Stimulated activated CD4-positive, alpha-beta T cell treated with anti-CD3 and anti-CD28 coated beads, Interleukin-1b, Interleukin-23, amount 100 ng/mL, for 24 hours (primary cell): Measurements from ENCODE around the gene MYH13.

ENCODE experiments used
- DNase-seq, 4 experiments: peaks; one replicate each; pipeline ENCODE4 v3.0.0-alpha.2; 2020; ENCODE audit warnings: low read depth in 4 of 4, low spot score in 1 of 4

MYH13 gene

GRCh38 chr17:10261098-10261497, 111.7 kb downstream of the MYH13 start:
- DNase-seq = no peak

DNA sequence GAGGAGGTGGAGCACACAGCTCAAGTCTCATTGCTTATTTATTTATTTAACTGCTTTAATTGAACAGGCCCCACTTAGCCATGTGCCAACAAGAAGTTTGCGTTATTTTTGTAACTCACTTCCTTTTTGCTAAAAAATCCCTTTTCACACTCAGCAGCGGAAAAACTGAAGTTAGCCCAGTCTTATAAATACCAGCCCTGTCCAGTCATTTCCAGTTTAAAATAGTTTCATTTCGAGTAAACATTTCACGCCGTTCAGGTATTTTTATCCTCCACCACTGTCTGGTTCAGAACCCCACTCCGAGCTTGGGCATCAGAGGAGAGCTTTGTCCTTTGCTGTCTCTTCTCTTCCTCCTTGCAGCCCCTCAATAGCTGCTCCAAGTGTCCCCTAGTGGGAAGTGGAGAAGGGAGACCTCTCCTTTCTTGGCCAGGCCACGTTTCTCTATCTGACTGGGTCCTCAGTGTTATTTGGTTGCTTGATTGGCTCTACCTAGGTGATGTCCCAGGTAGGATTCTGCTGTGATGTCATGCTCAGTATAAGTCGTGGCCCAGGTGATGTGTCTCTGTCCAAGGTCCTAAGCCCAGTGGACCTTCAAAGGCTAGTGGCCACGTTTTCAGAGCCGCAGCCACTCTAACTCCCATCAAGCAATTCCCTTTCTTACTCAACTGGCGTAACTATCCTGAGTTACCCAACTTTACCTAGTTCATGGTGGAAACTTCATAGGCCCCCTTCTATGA, 121.4 kb downstream of the MYH13 start:
- no peak for DNase-seq
